OCI-LY3 (cell line): Measurements from ENCODE around the gene PXDN.

ENCODE experiments used
- H2AFZ ChIP-seq: fragments of 200-600, 300-600 bp; shearing (Covaris generic); 2 replicates; pipeline ENCODE4 v1.6.0; 2014; ENCODE audit warnings: antibody characterized with exemption, low read depth, low read length
- H3K27ac ChIP-seq: fragments of 200-600, 300-600 bp; sonication (generic); 2 replicates; pipeline ENCODE4 v1.5.1; 2014; ENCODE audit warnings: mild to moderate bottlenecking, low read length, moderate library complexity, mixed read lengths
- H3K27me3 ChIP-seq: fragments of 200-600, 300-600 bp; sonication (generic); 2 replicates; pipeline ENCODE4 v1.6.1; 2014; ENCODE audit warnings: low read depth, low read length, mixed read lengths
- H3K36me3 ChIP-seq: fragments of 200-600, 300-600 bp; sonication (generic); replicated peaks from 2 replicates; pipeline ENCODE3; 2014; ENCODE audit warnings: low read depth, low read length, mixed read lengths
- H3K4me1 ChIP-seq: fragments of 300-600, 200-600 bp; sonication (generic); 2 replicates; pipeline ENCODE4 v1.6.1; 2014; ENCODE audit warnings: low read length, mixed read lengths
- H3K4me2 ChIP-seq: fragments of 200-600, 300-600 bp; sonication (generic); 2 replicates; pipeline ENCODE4 v1.6.1; 2014; ENCODE audit warnings: low read length, mixed read lengths
- H3K4me3 ChIP-seq: fragments of 300-600, 200-600 bp; sonication (generic); 2 replicates; pipeline ENCODE4 v1.5.1; 2014; ENCODE audit warnings: antibody characterized with exemption, mild to moderate bottlenecking, low read length, moderate library complexity
- H3K79me2 ChIP-seq: fragments of 300-600, 200-600 bp; shearing (Covaris generic); 2 replicates; pipeline ENCODE4 v1.6.1; 2014; ENCODE audit warnings: mild to moderate bottlenecking, low read length, mixed read lengths
- H3K9ac ChIP-seq: fragments of 300-600, 200-600 bp; shearing (Covaris generic); 2 replicates; pipeline ENCODE4 v1.6.0; 2014; ENCODE audit warnings: mild to moderate bottlenecking, low read length, moderate library complexity
- H3K9me3 ChIP-seq: fragments of 200-600, 300-600 bp; shearing (Covaris generic); 2 replicates; pipeline ENCODE4 v1.6.1; 2014; ENCODE audit warnings: low read length, mixed read lengths; ENCODE audit not compliant: insufficient read depth
- H4K20me1 ChIP-seq: fragments of 200-600, 300-600 bp; sonication (generic); 2 replicates; pipeline ENCODE4 v1.6.1; 2016; ENCODE audit warnings: low read length, mixed read lengths; ENCODE audit not compliant: insufficient read depth
- CTCF ChIP-seq: fragments of 200-600, 300-600 bp; sonication (generic); IDR thresholded peaks from 2 replicates; pipeline ENCODE4 v1.5.1; 2014; ENCODE audit warnings: antibody characterized with exemption, low read length, low read depth
- EZH2phosphoT487 ChIP-seq: fragments of 200-600 bp; shearing (Covaris generic); IDR thresholded peaks from 2 replicates; pipeline ENCODE4 v1.6.1; 2018; ENCODE audit warnings: antibody characterized with exemption, mixed run types, low read depth

PXDN gene

GRCh38 chr2:1601471-1602277 lies 142.6 kb downstream of the PXDN start:
- Histone ChIP-seq H3K36me3 (no peaks in the 10 kb centered on the region), H3K4me2 (no peak overlapping the region), H3K4me1 (peaks cover 36% of the 10 kb centered on the region), H3K27me3 (no peaks in the 10 kb centered on the region), H3K9ac (no peak overlapping the region), H3K79me2 (no peaks in the 10 kb centered on the region), H3K27ac (no peak overlapping the region), H3K9me3 (no peaks in the 10 kb centered on the region), H2AFZ (no peak overlapping the region), H4K20me1 (no peaks in the 10 kb centered on the region), H3K4me3 (no peak overlapping the region)
- TF ChIP-seq EZH2phosphoT487 (no peak), CTCF (no peak)

- H4K20me1 ChIP-seq = no peaks in the 10 kb centered on the region
- H3K4me2 ChIP-seq = no peak overlapping the region
- H3K4me1 ChIP-seq = peaks cover 30% of the 10 kb centered on the region
- H3K27ac ChIP-seq = no peak overlapping the region
- TF ChIP-seq EZH2phosphoT487 (no peak), CTCF (peak; percentile 7; the same call in 1 of the 2 replicates)
- H3K4me3 ChIP-seq = no peak overlapping the region
- H2AFZ ChIP-seq = no peak overlapping the region
- no peaks in the 10 kb centered on the region for H3K9me3 ChIP-seq
- no peaks in the 10 kb centered on the region for H3K36me3 ChIP-seq
- H3K79me2 ChIP-seq = no peaks in the 10 kb centered on the region
- no peaks in the 10 kb centered on the region for H3K27me3 ChIP-seq
- H3K9ac ChIP-seq = no peak overlapping the region
Observed at GRCh38 chr2:1601067-1601412, 143.3 kb downstream of the PXDN start.

GRCh38 chr2:1600191-1601066 lies 143.9 kb downstream of the PXDN start:
- Histone ChIP-seq H3K27ac (no peak overlapping the region), H3K79me2 (no peaks in the 10 kb centered on the region), H3K27me3 (no peaks in the 10 kb centered on the region), H3K4me2 (no peak overlapping the region), H3K4me1 (peaks cover 23% of the 10 kb centered on the region), H3K9ac (no peak overlapping the region), H4K20me1 (no peaks in the 10 kb centered on the region), H3K9me3 (no peaks in the 10 kb centered on the region), H3K4me3 (no peak overlapping the region), H2AFZ (no peak overlapping the region), H3K36me3 (no peaks in the 10 kb centered on the region)
- TF ChIP-seq EZH2phosphoT487 (no peak), CTCF (no peak)
